ENCODE measurements around the gene GNG13. TPM values are rescaled to one million over a fixed set of nuclear protein-coding genes. Genes with fewer than 3 reads are reported as not detected.

The GNG13 gene
- total and polyA plus RNA-seq, 2 experiments from 2014 or later, result 0.29 TPM; not detected in 1

- Mint-ChIP-seq H3K9me3 (peaks cover 15% of the 10 kb centered on the region), H3K27me3 (ENCODE audit: insufficient read depth, low read depth, poor library complexity) (peaks cover 7% of the 10 kb centered on the region), H3K4me1 (peaks cover 4% of the 10 kb centered on the region), H3K36me3 (ENCODE audit: low read depth) (no peaks in the 10 kb centered on the region), H3K27ac (no peak overlapping the region), H3K4me3 (no peak overlapping the region)
- Histone ChIP-seq H3K27me3 (ENCODE audit: insufficient read depth) (no peaks in the 10 kb centered on the region), H3K4me3 (no peak overlapping the region), H2AFZ (no peak overlapping the region), H4K20me1 (replicated peaks; ENCODE audit: insufficient read depth) (no peaks in the 10 kb centered on the region), H3K4me2 (no peak overlapping the region), H3K79me2 (replicated peaks; ENCODE audit: insufficient read depth) (no peaks in the 10 kb centered on the region), H3K9me2 (ENCODE audit: insufficient read depth) (no peaks in the 10 kb centered on the region), H3K36me3 (ENCODE audit: insufficient read depth) (no peaks in the 10 kb centered on the region), H3K27ac (ENCODE audit: low read depth) (no peak overlapping the region), H3K4me1 (ENCODE audit: insufficient read depth) (no peaks in the 10 kb centered on the region), H3F3A (replicated peaks; ENCODE audit: low read depth) (peaks cover 4% of the 10 kb centered on the region; the same call in 1 of the 2 replicates)
- DNase-seq (ENCODE audit: low spot score), result no peak
- no peak for TF ChIP-seq EZH2phosphoT487 (IDR thresholded peaks at IDR 0.05; ENCODE audit: unreplicated experiment)
- no peak for TF ChIP-seq STAT1 (IDR thresholded peaks at IDR 0.05; ENCODE audit: unreplicated experiment)
- TF ChIP-seq NANOG (IDR thresholded peaks at IDR 0.05; ENCODE audit: borderline replicate concordance), result no peak
- TF ChIP-seq CTCF (conservative IDR thresholded peaks at IDR 0.05; ENCODE audit: low read depth in 2 of 2), result no peak
- TF ChIP-seq ETS1 (IDR thresholded peaks at IDR 0.05), result no peak
- TF ChIP-seq ZNF462 (CRISPR knock-in tag; IDR thresholded peaks at IDR 0.05), result no peak
- TF ChIP-seq ZNF114 (CRISPR knock-in tag; IDR thresholded peaks at IDR 0.05), result no peak
- TF ChIP-seq REST (IDR thresholded peaks at IDR 0.05; ENCODE audit: unreplicated experiment), result no peak
- no peak for TF ChIP-seq POLR2AphosphoS5 (IDR thresholded peaks at IDR 0.05; ENCODE audit: low read depth)
- TF ChIP-seq CREB1 (CRISPR knock-in tag; IDR thresholded peaks at IDR 0.05; ENCODE audit: low read depth), result no peak
- no peak; the same call in 2 of the 3 replicates for ATAC-seq
Measured at GRCh38 chr16:842711-843560, 42.4 kb upstream of the GNG13 start.
